ENCODE measurements around the gene URB2.

- TF ChIP-seq CTCF (IDR thresholded peaks at IDR 0.05 in 8 of 11, conservative IDR thresholded peaks at IDR 0.05 in 3 of 11) (no peak), POLR2A (IDR thresholded peaks at IDR 0.05) (no peak)
Measured at GRCh38 chr1:229691362-229691761, 65.3 kb downstream of the URB2 start.
